Cardiac fibroblast (primary cell): ENCODE results near the gene LRRK2.

Source experiments
- DNase-seq, 2 donors: peaks; one replicate each; pipeline versions ENCODE4 v3.0.0 to v3.0.0-alpha.2; 2010; ENCODE audit warnings: low read depth in 2 of 2
- H3K4me3 ChIP-seq, 2 donors: replicated peaks in 1 of 2; 1 replicate in 1 of 2; 2 replicates in 1 of 2; pipeline ENCODE4 v1.5.1; 2011; ENCODE audit warnings: low read depth in 2 of 2, low read length in 2 of 2, mild to moderate bottlenecking in 2 of 2, moderate library complexity in 1 of 2
- CTCF ChIP-seq: IDR thresholded peaks from one replicate; pipeline ENCODE4 v1.5.1; 2011; ENCODE audit warnings: low read depth, mild to moderate bottlenecking, low read length, inconsistent platforms

Gene LRRK2

GRCh38 chr12:40184493-40185302 is 40.1 kb upstream of the LRRK2 start:
- H3K4me3 ChIP-seq, result no peak overlapping the region
- no peak for DNase-seq
- TF ChIP-seq CTCF, result no peak

GRCh38 chr12:40185303-40185693 is 39.5 kb upstream of the LRRK2 start:
- no peak overlapping the region for H3K4me3 ChIP-seq
- TF ChIP-seq CTCF, result no peak
- no peak for DNase-seq

GRCh38 chr12:40188558-40189320 is 36.1 kb upstream of the LRRK2 start:
- no peak for DNase-seq
- no peak overlapping the region for H3K4me3 ChIP-seq
- TF ChIP-seq CTCF, result no peak

GRCh38 chr12:40192704-40193255 is 32.0 kb upstream of the LRRK2 start:
- no peak for TF ChIP-seq CTCF
- H3K4me3 ChIP-seq, result no peak overlapping the region
- DNase-seq, result no peak

GRCh38 chr12:40194846-40195245 is 30.0 kb upstream of the LRRK2 start:
- TF ChIP-seq CTCF, result no peak
- DNase-seq, result no peak
- H3K4me3 ChIP-seq, result no peak overlapping the region

GRCh38 chr12:40197590-40197989 is 27.2 kb upstream of the LRRK2 start:
- DNase-seq, result no peak
- no peak for TF ChIP-seq CTCF
- H3K4me3 ChIP-seq, result no peak overlapping the region
